Measurements from ENCODE around the gene ANKRD13B.
"Not testable (repeated sequence)": the region's sequence is repeated elsewhere in the genome, so short reads cannot be mapped to it uniquely, and the experiment has no call there.

ANKRD13B gene

DNA sequence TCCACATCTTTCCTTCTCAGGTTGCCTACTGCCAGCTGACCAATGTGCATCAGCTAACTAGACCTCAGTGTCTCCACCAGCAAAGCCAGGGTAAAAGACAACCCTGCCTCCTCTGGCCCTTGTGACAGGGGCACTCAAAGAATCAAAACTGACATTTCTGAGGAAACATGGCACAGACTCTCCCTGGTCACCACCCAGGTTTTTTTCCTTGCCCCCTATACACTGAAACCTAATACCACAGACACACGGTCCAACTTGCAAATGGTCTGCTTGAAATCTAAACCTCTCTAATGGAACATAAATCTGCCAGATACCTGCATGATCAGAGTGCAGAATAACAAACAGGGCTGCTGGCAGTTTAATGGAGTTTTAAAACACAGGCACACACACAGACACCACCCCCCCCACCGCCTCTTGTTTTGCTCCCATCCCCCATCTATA is 49.3 kb downstream of the ANKRD13B start:
- DNase-seq (ENCODE audit: low read depth in 2 of 2), result no peak

DNA sequence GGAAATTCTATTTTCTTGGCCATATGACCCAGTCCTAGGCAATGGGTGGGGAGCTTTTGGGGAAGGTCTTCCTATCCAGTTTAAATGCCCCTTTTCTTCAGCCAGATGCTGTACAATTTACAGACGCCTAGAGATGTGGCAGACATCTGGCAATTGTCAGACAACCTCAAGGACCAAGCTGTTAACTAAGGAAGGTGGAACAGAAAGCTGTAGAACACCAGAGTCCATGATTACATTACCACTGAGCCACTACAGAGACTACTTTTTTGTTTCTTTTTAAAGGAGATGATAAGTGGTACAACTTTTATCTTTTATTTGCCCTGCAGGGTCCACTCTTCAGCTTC is 50.9 kb downstream of the ANKRD13B start:
- no peak for DNase-seq (ENCODE audit: low read depth in 2 of 2)

DNA sequence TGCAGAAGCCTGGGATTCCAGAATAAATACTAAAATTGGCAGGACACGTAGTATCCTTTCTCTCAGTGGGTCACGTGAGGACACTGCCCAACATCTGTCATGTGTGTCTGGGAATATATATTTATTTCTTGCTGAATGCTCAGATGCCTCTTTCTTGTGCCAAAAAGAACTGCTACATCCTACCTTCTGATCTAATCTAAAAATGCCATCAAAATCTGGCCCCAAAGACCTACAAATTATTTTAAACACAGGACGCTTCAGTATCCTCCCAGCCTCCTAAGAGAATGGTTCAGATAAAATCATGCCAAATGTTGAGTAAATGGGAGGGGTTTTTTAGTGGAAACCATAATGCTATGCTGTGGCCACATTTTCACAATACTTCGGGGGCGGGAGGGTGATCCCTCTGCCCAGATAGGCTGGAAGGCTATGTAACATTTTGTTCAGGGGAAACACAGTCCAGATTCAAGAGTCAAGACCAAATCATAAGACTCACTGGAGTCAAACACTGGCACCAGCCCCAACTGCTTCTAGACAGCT is 52.7 kb downstream of the ANKRD13B start:
- no peak for DNase-seq (ENCODE audit: low read depth in 2 of 2)

- DNase-seq (ENCODE audit: low read depth in 2 of 2), result no peak
These were observed 55.1 kb downstream of the ANKRD13B start for GRCh38 chr17:29648005-29648404.

DNA sequence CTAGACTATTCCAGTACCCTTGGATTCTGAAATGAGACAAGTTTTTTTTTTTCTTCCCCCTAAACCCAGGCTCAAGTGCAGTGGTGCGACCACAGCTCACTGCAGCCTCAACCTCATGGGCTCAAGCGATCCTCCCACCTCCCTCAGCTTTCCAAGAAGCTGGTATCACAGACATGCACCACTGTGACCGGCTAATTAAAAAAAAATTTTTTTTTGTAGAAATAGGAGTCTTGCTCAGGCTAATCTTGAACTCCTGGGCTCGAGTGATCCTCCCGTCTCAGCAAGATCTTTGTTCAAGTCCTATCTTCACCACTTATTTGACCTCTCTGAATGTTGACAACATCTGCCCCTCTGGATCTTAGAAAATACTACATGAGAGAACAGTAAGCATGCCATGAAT is 56.4 kb downstream of the ANKRD13B start:
- no peak for DNase-seq (ENCODE audit: low read depth in 2 of 2)

DNA sequence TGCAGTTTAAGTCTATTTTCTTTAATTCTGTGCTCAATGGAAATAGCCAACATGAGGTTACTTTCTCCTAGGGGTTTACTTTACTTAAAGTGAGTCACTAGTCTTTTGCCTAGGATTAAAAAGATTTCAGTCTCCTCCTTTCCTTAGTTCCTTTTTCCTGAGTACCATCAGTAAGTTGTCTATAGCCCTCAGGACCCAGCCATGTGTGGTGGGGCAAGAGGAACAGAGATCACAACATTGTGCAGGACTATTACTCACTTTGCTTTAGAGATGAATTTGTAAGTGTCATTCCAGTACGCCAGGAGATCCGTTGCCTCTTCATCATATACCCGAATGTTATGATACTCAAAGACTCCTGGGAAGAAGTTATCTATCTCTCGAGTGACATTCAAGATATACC is 57.5 kb downstream of the ANKRD13B start:
- no peak for DNase-seq (ENCODE audit: low read depth in 2 of 2)

- not testable (repeated sequence) for DNase-seq (ENCODE audit: low read depth in 2 of 2)
These were observed 59.0 kb downstream of the ANKRD13B start for GRCh38 chr17:29651913-29652312.

- no peak for DNase-seq (ENCODE audit: low read depth in 2 of 2)
These were observed 60.0 kb downstream of the ANKRD13B start for GRCh38 chr17:29652976-29653375.

DNA sequence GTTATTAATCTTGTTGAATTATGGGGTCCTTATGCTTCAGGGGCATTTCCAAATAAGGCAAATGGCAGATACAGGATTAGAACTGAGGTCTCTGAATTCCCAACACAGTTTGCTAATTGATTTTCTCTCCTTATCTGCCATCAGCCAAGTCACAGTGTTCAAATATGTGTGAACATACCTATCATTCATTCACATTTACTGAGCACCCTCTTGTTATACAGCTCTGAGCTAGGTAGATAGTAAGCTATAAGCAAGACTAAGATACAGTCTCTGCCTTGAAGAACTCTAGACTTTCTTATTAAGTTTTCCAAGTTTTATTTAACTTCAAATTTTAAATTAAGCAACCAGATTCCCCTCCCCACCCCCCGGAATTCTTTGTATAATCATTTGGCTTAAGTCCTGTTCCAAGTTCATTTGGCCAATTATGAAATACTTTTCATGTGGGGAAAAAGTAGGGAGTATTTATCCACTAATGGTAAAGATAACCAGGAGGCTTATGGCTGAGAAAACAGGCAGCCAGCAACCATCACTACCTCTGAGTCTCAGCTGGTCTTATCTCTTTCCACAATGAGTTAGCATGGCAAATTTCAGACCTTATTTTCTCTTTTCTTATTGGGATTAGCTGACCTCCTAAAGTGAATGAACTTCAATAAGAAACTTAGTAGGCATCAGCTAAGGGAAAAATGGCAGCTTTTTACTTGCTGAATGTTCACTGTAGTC is 61.2 kb downstream of the ANKRD13B start:
- no peak for DNase-seq (ENCODE audit: low read depth in 2 of 2)

- DNase-seq (ENCODE audit: low read depth in 2 of 2), result no peak
These were observed 62.4 kb downstream of the ANKRD13B start for GRCh38 chr17:29655323-29655722.

DNA sequence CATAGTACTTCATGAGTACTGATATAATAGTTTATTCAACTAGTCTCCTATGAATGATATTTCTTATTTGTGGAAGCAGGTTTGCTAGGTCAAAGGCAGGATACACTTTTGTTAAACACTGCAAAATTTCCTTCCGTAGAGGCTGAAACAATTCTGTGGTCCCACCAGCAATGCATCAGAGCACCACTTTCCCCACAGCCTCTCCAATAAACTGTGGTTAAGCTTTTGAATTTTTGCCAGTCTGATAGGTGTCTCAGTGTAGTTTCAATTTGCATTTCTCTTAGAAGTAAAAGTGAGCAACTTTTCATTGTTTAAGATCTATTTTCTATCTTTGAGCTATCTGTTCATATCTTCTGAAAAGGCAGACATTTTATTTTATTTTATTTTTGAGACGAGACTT is 66.2 kb downstream of the ANKRD13B start:
- no peak for DNase-seq (ENCODE audit: low read depth in 2 of 2)

DNA sequence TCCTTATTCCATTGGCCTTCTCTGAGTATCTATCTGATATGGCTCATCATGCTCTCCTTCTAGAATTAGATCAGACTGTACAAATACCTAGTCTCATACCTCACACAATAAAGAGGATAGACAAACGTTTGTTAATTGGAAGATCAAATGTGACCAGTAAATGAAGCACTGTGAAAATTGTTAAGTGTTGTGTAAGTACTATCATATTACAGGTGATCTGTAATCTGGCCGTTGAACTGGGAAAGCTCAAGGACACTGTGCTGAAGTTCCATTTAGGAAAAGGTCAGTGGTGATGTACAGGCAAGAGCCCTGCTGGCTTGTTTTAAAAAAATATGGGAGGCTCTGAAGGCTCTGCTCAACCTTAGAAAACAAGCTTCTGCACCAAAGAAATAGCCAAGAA is 68.3 kb downstream of the ANKRD13B start:
- no peak for DNase-seq (ENCODE audit: low read depth in 2 of 2)

GRCh38 chr17:29663155-29663554 is 70.2 kb downstream of the ANKRD13B start:
- DNase-seq (ENCODE audit: low read depth in 2 of 2), result no peak
